ENCODE data around the gene ADGRF5.

DNA sequence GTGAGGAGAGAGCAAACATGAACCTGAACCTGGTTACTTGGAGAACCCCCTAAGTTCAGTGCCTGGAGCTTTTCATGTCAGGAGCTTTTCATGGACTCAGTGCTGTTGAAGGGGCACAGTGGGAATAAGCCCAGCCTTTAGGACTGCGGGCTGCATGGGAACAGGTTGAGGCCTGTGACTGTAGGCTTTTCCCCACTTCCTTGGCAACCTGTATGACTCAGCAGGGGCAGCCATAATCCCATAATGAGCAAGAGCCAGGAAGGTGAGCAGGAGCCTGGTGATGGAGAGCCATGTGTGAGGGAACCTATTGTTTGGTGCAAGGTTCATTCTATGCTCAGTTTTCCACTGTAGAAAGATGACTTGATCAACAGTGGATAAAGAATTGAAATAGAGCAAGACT, 105.1 kb downstream of the ADGRF5 start:
- TF ChIP-seq, protein P1, sequence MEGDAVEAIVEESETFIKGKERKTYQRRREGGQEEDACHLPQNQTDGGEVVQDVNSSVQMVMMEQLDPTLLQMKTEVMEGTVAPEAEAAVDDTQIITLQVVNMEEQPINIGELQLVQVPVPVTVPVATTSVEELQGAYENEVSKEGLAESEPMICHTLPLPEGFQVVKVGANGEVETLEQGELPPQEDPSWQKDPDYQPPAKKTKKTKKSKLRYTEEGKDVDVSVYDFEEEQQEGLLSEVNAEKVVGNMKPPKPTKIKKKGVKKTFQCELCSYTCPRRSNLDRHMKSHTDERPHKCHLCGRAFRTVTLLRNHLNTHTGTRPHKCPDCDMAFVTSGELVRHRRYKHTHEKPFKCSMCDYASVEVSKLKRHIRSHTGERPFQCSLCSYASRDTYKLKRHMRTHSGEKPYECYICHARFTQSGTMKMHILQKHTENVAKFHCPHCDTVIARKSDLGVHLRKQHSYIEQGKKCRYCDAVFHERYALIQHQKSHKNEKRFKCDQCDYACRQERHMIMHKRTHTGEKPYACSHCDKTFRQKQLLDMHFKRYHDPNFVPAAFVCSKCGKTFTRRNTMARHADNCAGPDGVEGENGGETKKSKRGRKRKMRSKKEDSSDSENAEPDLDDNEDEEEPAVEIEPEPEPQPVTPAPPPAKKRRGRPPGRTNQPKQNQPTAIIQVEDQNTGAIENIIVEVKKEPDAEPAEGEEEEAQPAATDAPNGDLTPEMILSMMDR (IDR thresholded peaks at IDR 0.05; ENCODE audit: poor library complexity): no peak
- TF ChIP-seq EZH2 (IDR thresholded peaks at IDR 0.05; ENCODE audit: borderline replicate concordance) (no peak), EZH2phosphoT487 (IDR thresholded peaks at IDR 0.05; ENCODE audit: low read depth, severe bottlenecking, unreplicated experiment) (no peak)

All from hepatocyte (in vitro differentiated cells).